Fibroblast of lung (primary cell): ENCODE data around the gene STARD13. TPM values are rescaled to one million over a fixed set of nuclear protein-coding genes. Genes with fewer than 3 reads are reported as not detected.

Source experiments
- DNase-seq, 2 donors: peaks; one replicate each; pipeline versions ENCODE4 v3.0.0 to v3.0.0-alpha.2; 2010; ENCODE audit warnings: low read depth in 2 of 2
- H2AFZ ChIP-seq: 2 replicates; pipeline ENCODE4 v1.5.1; 2012; ENCODE audit warnings: low read length, control low read depth, inconsistent platforms
- H3K27ac ChIP-seq: 2 replicates; pipeline ENCODE4 v1.5.1; 2011; ENCODE audit warnings: low read length, control low read depth; ENCODE audit not compliant: insufficient read depth
- H3K27me3 ChIP-seq: 2 replicates; pipeline ENCODE4 v1.5.1; 2011; ENCODE audit warnings: mild to moderate bottlenecking, low read length; ENCODE audit not compliant: control insufficient read depth, insufficient read depth
- H3K36me3 ChIP-seq: 2 replicates; pipeline ENCODE4 v1.5.1; 2011; ENCODE audit warnings: low read length; ENCODE audit not compliant: control insufficient read depth, insufficient read depth
- H3K4me1 ChIP-seq: 2 replicates; pipeline ENCODE4 v1.5.1; 2011; ENCODE audit warnings: low read length; ENCODE audit not compliant: control insufficient read depth, insufficient read depth; ENCODE audit errors: extremely low read depth
- H3K4me2 ChIP-seq: 2 replicates; pipeline ENCODE4 v1.5.1; 2011; ENCODE audit warnings: low read length, control low read depth; ENCODE audit not compliant: insufficient read depth; ENCODE audit errors: extremely low read depth
- H3K4me3 ChIP-seq, 4 experiments: fragments of 200-600 bp in 1 of 4; sonication (generic) in 1 of 4; replicated peaks in 1 of 4; 2 replicates each; pipeline ENCODE4 v1.5.1; 2011 to 2016; ENCODE audit warnings: low read length in 4 of 4, low read depth in 3 of 4, mild to moderate bottlenecking in 3 of 4, control low read depth in 2 of 4, inconsistent platforms in 1 of 4, mixed read lengths in 1 of 4; ENCODE audit not compliant: insufficient read depth in 1 of 4; ENCODE audit errors: control extremely low read depth in 1 of 4
- H3K79me2 ChIP-seq: 2 replicates; pipeline ENCODE4 v1.5.1; 2012; ENCODE audit warnings: mild to moderate bottlenecking, low read length, inconsistent platforms; ENCODE audit not compliant: control insufficient read depth, insufficient read depth
- H3K9ac ChIP-seq: 2 replicates; pipeline ENCODE4 v1.5.1; 2011; ENCODE audit warnings: mild to moderate bottlenecking, low read length, control low read depth; ENCODE audit not compliant: insufficient read depth
- H3K9me3 ChIP-seq: 2 replicates; pipeline ENCODE4 v1.5.1; 2012; ENCODE audit warnings: low read depth, low read length; ENCODE audit not compliant: control insufficient read depth, insufficient read depth
- H4K20me1 ChIP-seq: 2 replicates; pipeline ENCODE4 v1.5.1; 2011; ENCODE audit warnings: low read length; ENCODE audit not compliant: control insufficient read depth, insufficient read depth; ENCODE audit errors: extremely low read depth
- CTCF ChIP-seq, 2 donors: IDR thresholded peaks in 1 of 2; conservative IDR thresholded peaks in 1 of 2; 1 replicate in 1 of 2; 2 replicates in 1 of 2; pipeline ENCODE4 v1.5.1; 2011 to 2012; ENCODE audit warnings: low read length in 2 of 2, control low read depth in 1 of 2, inconsistent platforms in 1 of 2, low read depth in 1 of 2, mild to moderate bottlenecking in 1 of 2
- EZH2 ChIP-seq: IDR thresholded peaks from 2 replicates; pipeline ENCODE4 v1.5.1; 2012; ENCODE audit warnings: low read length, control low read depth, mild to moderate bottlenecking; ENCODE audit errors: missing control alignments
- polyA plus RNA-seq, 2 donors: library from polyadenylated mRNA; depleted of rRNA in 1 of 2; stranded (reverse) in 1 of 2; unstranded in 1 of 2; fragments of >200 nt; gene quantifications; 2 replicates each; pipeline ENCODE4 v1.2.1, GENCODE V29; 2011 to 2012; ENCODE audit warnings: missing spikeins in 1 of 2
- total RNA-seq: library from RNA; depleted of rRNA; stranded (reverse); fragments of >200 nt; gene quantifications from 2 replicates; pipeline ENCODE4 v1.2.1, GENCODE V29; 2014

Gene STARD13
- total and polyA plus RNA-seq, 2 donors (not counting 1 experiment from before 2014, with no cell fraction given), result 25.2 to 44.6 TPM

GRCh38 chr13:33168321-33168960 is 117.1 kb downstream of the STARD13 start:
- Histone ChIP-seq H3K4me2 (peak overlapping the region; percentile 2), H2AFZ (no peak overlapping the region), H3K9ac (no peak overlapping the region), H3K4me1 (peaks cover 8% of the 10 kb centered on the region), H3K36me3 (no peaks in the 10 kb centered on the region), H3K4me3 (no peak overlapping the region), H3K9me3 (no peaks in the 10 kb centered on the region), H4K20me1 (no peaks in the 10 kb centered on the region), H3K27ac (peak overlapping the region; percentile 27), H3K79me2 (peaks cover 31% of the 10 kb centered on the region), H3K27me3 (no peaks in the 10 kb centered on the region)
- DNase-seq, result peak in 1 of 2 donors; percentile 47
- TF ChIP-seq CTCF (conservative IDR thresholded peaks at IDR 0.05 in 1 of 2, IDR thresholded peaks at IDR 0.05 in 1 of 2; ENCODE audit: low read depth in 1 of 2, low read length in 2 of 2), result no peak
- TF ChIP-seq EZH2, result no peak

- Histone ChIP-seq H3K9ac (no peak overlapping the region), H3K36me3 (no peaks in the 10 kb centered on the region), H3K27me3 (no peaks in the 10 kb centered on the region), H4K20me1 (no peaks in the 10 kb centered on the region), H3K27ac (no peak overlapping the region), H2AFZ (no peak overlapping the region), H3K4me3 (no peak overlapping the region), H3K79me2 (peaks cover 28% of the 10 kb centered on the region), H3K4me1 (peaks cover 8% of the 10 kb centered on the region), H3K9me3 (no peaks in the 10 kb centered on the region), H3K4me2 (no peak overlapping the region)
- no peak for TF ChIP-seq CTCF (conservative IDR thresholded peaks at IDR 0.05 in 1 of 2, IDR thresholded peaks at IDR 0.05 in 1 of 2; ENCODE audit: low read depth in 1 of 2, low read length in 2 of 2)
- TF ChIP-seq EZH2, result no peak
- DNase-seq, result no peak
Observed at GRCh38 chr13:33167491-33167890, 118.1 kb downstream of the STARD13 start.

- H3K36me3 ChIP-seq, result no peaks in the 10 kb centered on the region
- no peaks in the 10 kb centered on the region for H3K9me3 ChIP-seq
- H3K27me3 ChIP-seq, result no peaks in the 10 kb centered on the region
- H2AFZ ChIP-seq, result no peak overlapping the region
- no peaks in the 10 kb centered on the region for H4K20me1 ChIP-seq
- peaks cover 8% of the 10 kb centered on the region for H3K4me1 ChIP-seq
- TF ChIP-seq EZH2, result no peak
- TF ChIP-seq CTCF (conservative IDR thresholded peaks at IDR 0.05 in 1 of 2, IDR thresholded peaks at IDR 0.05 in 1 of 2; ENCODE audit: low read depth in 1 of 2, low read length in 2 of 2), result no peak
- no peak overlapping the region for H3K9ac ChIP-seq
- no peak overlapping the region for H3K27ac ChIP-seq
- no peak overlapping the region for H3K4me3 ChIP-seq
- no peak overlapping the region for H3K4me2 ChIP-seq
- no peak for DNase-seq
- H3K79me2 ChIP-seq, result peaks cover 20% of the 10 kb centered on the region
Observed at GRCh38 chr13:33165787-33166186, 119.8 kb downstream of the STARD13 start.
